ENCODE measurements around the gene SLC2A13. TPM values are rescaled to one million over a fixed set of nuclear protein-coding genes. Genes with fewer than 3 reads are reported as not detected.

The SLC2A13 gene
- total RNA-seq, 1 donor from 2014 or later = 11.6 TPM

GRCh38 chr12:39966256-39966655 lies 139.6 kb downstream of the SLC2A13 start:
- TF ChIP-seq, protein P1, sequence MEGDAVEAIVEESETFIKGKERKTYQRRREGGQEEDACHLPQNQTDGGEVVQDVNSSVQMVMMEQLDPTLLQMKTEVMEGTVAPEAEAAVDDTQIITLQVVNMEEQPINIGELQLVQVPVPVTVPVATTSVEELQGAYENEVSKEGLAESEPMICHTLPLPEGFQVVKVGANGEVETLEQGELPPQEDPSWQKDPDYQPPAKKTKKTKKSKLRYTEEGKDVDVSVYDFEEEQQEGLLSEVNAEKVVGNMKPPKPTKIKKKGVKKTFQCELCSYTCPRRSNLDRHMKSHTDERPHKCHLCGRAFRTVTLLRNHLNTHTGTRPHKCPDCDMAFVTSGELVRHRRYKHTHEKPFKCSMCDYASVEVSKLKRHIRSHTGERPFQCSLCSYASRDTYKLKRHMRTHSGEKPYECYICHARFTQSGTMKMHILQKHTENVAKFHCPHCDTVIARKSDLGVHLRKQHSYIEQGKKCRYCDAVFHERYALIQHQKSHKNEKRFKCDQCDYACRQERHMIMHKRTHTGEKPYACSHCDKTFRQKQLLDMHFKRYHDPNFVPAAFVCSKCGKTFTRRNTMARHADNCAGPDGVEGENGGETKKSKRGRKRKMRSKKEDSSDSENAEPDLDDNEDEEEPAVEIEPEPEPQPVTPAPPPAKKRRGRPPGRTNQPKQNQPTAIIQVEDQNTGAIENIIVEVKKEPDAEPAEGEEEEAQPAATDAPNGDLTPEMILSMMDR (IDR thresholded peaks at IDR 0.05) = no peak
- ATAC-seq (no peak), DNase-seq (no peak)
- Histone ChIP-seq H3K27ac (no peak overlapping the region), H3K9me3 (no peaks in the 10 kb centered on the region), H3K36me3 (no peaks in the 10 kb centered on the region), H3K4me1 (no peaks in the 10 kb centered on the region), H3K4me3 (no peak overlapping the region), H3K27me3 (ENCODE audit: low read depth) (no peaks in the 10 kb centered on the region)
- intact Hi-C loops (cut with DNase I) = no loop called here

GRCh38 chr12:39959467-39959866 lies 146.4 kb downstream of the SLC2A13 start:
- no peak overlapping the region for H3K4me3 ChIP-seq
- H3K4me1 ChIP-seq = no peaks in the 10 kb centered on the region
- no peaks in the 10 kb centered on the region for H3K36me3 ChIP-seq
- H3K27ac ChIP-seq = no peak overlapping the region
- H3K9me3 ChIP-seq = no peaks in the 10 kb centered on the region
- no peaks in the 10 kb centered on the region for H3K27me3 ChIP-seq (ENCODE audit: low read depth)
- DNase-seq (no peak), ATAC-seq (no peak)
- intact Hi-C loops (cut with DNase I) = no loop called here
- TF ChIP-seq, protein P1 (IDR thresholded peaks at IDR 0.05) = no peak

DNA sequence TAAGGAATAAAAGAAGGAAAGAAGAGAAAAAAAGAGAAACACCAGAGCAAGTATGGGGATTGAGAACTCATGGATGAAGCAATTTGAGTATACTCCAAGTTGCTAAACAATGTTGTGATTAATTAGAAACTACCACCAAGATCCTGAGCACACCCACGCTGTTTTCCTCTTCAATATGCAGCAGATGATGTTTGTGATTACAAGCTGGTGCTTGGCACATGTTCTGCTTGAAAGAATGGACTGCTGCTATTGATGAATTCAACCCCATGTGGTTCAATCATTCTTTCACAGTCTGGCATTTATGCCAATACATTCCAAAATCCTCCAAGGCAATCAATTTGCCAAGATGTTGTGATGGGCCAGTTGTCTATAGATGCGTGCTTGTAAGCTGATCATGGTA lies 146.8 kb downstream of the SLC2A13 start:
- no peak overlapping the region for H3K27ac ChIP-seq
- no peaks in the 10 kb centered on the region for H3K4me1 ChIP-seq
- TF ChIP-seq, protein P1 (IDR thresholded peaks at IDR 0.05) = no peak
- ATAC-seq (no peak), DNase-seq (no peak)
- no peaks in the 10 kb centered on the region for H3K27me3 ChIP-seq (ENCODE audit: low read depth)
- no peaks in the 10 kb centered on the region for H3K9me3 ChIP-seq
- no peak overlapping the region for H3K4me3 ChIP-seq
- intact Hi-C loops (cut with DNase I) = no loop called here
- no peaks in the 10 kb centered on the region for H3K36me3 ChIP-seq

- intact Hi-C loops (cut with DNase I) = no loop called here
- Histone ChIP-seq H3K27ac (no peak overlapping the region), H3K4me1 (no peaks in the 10 kb centered on the region), H3K27me3 (ENCODE audit: low read depth) (no peaks in the 10 kb centered on the region), H3K4me3 (no peak overlapping the region), H3K9me3 (no peaks in the 10 kb centered on the region), H3K36me3 (no peaks in the 10 kb centered on the region)
- no peak for DNase-seq
- TF ChIP-seq, protein P1 (IDR thresholded peaks at IDR 0.05) = peak; percentile 15
- no peak for ATAC-seq
Measured at GRCh38 chr12:39958377-39958776, 147.5 kb downstream of the SLC2A13 start.

DNA sequence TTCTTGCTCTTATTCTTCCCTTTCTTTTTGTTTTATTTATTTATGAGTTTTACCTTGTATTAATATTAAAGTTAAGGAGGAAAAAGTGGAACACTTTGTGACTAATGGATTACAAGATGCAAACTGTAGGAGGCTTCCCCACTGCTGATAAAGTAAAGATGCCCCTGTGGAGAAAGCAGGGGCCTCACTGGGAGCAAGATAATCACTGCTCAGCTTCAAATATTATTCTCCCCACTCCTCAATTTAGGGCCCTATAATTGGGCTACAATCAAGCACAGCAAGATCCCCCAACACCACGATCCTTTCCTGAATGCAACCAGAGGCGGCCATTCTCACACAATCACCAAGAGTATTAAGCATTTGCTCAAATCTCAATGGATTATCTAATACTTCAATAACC lies 149.2 kb downstream of the SLC2A13 start:
- H3K27me3 ChIP-seq (ENCODE audit: low read depth) = no peaks in the 10 kb centered on the region
- intact Hi-C loops (cut with DNase I) = no loop called here
- DNase-seq = no peak
- H3K9me3 ChIP-seq = no peaks in the 10 kb centered on the region
- ATAC-seq = no peak
- H3K4me3 ChIP-seq = no peak overlapping the region
- H3K4me1 ChIP-seq = no peaks in the 10 kb centered on the region
- no peaks in the 10 kb centered on the region for H3K36me3 ChIP-seq
- TF ChIP-seq, protein P1 (IDR thresholded peaks at IDR 0.05) = no peak
- no peak overlapping the region for H3K27ac ChIP-seq

Measured in lower lobe of right lung (tissue), 2 donors.